ENCODE results near the gene SMIM10.
"Not testable (repeated sequence)": the region's sequence is repeated elsewhere in the genome, so short reads cannot be mapped to it uniquely, and the experiment has no call there.

The SMIM10 gene

DNA sequence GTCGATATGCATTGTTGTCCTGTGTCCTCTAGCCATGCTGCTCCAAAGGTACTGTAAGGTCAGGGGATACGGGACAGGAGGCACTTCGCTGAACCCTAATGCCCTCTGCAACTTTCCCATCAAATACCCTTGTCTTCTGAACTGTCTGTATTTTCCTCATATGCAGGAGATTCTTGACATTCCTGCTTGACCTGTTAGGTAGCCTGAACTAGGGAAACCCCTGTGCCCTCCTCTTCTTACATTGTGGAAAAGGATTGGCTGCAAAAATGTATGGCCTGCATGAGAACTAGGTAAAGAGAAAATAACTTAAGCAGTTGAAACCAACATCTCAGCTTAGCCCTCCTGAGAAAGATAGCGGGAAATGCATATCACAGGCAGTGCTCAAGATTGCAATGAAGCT lies 20.1 kb downstream of the SMIM10 start:
- DNase-seq (ENCODE audit: low spot score): no peak

DNA sequence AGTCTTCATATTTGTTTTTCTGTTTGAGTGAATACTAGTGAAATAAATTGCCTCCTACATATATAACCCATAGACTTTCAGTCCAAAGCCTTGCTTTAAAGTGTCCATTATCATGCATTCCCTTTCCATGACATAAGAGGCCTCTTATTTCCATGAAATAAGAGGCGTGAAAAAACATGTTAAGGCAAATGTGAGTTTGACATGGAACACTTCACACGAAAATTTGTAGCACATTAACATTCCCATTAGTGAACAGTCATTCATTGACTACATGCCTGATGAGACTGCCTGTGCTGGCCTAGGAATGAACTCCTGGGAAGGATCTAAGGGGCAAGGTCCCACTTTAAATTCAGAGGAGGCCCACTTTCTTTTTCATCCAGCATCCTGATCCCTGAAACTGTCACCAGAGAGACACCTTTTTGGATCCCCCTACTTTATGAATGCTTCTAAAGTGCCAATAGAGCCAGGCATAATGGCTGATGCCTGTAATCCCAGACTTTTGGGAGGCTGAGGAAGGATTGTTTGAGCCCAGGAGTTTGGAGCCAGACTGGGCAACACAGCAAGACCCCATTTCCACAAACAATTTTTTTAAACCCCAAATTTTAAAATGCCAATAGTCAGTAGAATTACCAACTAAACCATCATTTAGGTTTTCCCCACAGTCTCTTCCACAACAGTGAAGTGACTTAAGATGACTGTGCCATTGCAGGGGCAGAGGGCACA lies 24.9 kb downstream of the SMIM10 start:
- DNase-seq (ENCODE audit: low spot score): no peak

DNA sequence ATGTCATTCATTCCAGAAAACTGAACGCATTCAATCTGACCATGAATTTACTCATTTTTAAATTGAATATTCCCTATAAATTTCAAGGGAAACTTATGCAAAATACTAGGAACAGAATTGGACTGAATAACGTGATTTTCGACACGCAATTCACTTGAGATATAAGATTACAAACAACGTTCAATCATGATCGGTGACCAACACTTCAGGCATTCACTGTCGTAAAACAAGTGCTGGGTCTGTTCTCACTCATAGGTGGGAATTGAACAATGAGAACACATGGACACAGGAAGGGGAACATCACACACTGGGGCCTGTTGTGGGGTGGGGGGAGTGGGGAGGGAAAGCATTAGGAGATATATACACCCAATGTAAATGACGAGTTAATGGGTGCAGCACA lies 29.1 kb downstream of the SMIM10 start:
- DNase-seq (ENCODE audit: low spot score): not testable (repeated sequence)

DNA sequence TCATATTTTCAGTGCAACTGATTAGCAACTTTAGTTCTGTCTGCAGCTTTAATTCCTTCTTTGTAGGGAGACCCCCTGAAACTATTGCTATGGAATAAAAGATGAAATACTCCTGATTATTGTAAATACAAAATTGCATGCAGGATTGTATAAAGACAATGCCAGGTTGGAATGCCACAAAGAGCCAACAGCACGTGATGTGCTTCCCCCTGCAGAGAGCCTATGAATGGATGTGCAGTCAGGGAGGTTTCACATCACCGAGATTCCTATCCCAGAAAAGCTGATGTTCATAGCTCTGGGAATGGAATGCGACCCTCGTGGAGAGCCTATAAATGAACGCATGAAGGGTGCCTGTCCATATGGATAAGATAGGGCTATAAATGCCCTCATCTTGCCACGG lies 33.0 kb downstream of the SMIM10 start:
- not testable (repeated sequence) for DNase-seq (ENCODE audit: low spot score)

DNA sequence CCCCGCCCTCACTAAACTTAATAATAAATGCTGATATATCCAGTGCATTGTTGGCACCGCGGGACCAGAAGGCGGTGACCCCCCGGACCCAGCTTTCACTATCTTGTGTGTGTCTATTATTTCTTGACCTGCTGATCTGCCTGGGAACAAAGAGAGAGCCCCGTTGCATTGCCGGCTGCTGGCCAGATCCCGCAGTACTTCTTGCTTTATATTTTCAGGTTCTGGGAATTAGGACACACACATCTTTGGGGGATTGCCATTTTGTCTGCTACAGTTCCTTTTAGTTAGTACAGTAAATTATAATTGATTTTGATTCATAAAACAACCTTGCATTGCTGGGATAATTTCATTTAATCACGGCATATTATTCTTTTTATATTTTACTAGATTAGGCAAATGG lies 33.7 kb downstream of the SMIM10 start:
- DNase-seq (ENCODE audit: low spot score): no peak

DNA sequence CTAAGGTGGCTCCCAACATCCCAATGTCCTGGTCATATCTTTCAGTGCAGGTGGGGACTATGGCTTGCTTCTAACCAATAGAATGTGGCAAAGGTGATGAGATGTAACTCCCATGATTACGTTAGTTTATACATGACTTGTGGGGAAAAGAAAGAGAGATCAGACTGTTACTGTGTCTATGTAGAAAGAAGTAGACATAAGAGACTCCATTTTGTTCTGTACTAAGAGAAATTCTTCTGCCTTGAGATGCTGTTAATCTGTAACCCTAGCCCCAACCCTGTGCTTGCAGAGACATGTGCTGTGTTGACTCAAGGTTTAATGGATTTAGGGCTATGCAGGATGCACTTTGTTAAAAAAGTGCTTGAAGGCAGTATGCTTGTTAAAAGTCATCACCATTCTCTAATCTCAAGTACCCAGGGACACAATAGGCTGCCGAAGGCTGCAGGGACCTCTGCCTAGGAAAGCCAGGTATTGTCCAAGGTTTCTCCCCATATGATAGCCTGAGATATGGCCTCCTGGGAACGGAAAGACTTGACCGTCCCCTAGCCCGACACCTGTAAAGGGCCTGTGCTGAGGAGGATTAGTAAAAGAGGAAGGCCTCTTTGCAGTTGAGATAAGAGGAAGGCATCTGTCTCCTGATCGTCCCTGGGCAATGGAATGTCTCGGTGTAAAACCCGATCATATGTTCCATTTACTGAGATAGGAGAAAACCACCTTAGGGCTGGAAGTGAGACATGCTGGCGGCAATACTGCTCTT lies 39.6 kb downstream of the SMIM10 start:
- DNase-seq (ENCODE audit: low spot score): not testable (repeated sequence)

DNA sequence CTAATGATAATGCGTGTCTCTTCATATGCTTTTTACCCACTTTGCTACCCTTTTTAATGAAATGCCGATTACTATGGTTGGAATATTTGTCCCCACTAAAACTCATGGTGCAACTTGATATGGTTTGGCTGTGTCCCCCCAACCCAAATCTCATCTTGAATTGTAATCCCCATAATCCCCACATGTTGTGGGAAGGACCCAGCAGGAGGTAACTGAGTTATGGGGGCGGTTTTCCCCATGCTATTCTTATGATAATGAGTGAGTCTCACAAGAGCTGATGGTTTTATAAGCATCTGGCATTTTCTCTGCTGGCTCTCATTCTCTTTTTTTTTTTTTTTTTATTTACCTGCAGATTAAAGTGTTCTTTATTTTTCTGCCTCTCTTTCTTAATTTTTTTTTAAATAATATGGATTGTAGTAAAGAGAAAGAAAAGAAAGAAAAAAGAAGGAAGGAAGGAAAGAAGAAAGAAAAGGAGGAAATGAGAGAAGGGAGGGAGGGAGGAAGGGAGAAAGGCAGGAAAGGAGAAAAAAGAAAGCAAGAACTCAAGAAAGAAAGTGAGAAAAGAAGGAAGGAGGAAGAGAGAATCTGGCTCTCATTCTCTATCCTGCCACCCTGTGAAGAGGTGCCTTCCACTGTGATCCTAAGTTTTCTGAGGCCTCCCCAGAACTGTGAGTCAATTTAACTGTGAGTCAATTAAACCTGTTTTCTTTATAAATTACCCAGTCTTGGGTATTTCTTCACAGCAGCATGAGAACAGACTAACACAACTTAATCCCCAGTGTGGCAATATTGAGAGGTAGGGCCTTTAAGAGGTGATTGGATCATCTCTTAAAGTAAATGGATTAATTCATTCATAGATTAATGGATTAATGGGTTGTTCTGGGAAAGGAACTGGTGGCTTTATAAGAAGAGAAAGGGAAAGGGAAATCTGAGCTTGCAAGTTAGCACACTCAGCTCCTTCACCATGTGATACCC lies 50.6 kb downstream of the SMIM10 start:
- not testable (repeated sequence) for DNase-seq (ENCODE audit: low spot score)

Data from hematopoietic multipotent progenitor cell treated with erythropoietin and hydrocortisone succinate and interleukin-3 and kit ligand, for 17 days (in vitro differentiated cells).